Measurements from ENCODE around the gene METTL6.
"Not testable (repeated sequence)": the region's sequence is repeated elsewhere in the genome, so short reads cannot be mapped to it uniquely, and the experiment has no call there.

METTL6 gene

GRCh38 chr3:15427182-15427880 lies at the start of gene METTL6, which contains the start of gene EAF1:
TSS of gene METTL6 (minus strand) at chr3:15427544. CDS start at chr3:15426511, 1,033 bp downstream.
TSS of gene EAF1 (plus strand) at chr3:15427598. CDS start at chr3:15427780, 182 bp downstream.
- DNase-seq (ENCODE audit: low spot score) = peak; percentile 89

GRCh38 chr3:15476378-15476777 lies 49.0 kb upstream of the METTL6 start:
- peak; percentile 35 for DNase-seq (ENCODE audit: low spot score)

- DNase-seq (ENCODE audit: low spot score) = no peak
Measured at GRCh38 chr3:15475161-15475560, 47.8 kb upstream of the METTL6 start.

GRCh38 chr3:15471861-15472260 lies 44.5 kb upstream of the METTL6 start:
- no peak for DNase-seq (ENCODE audit: low spot score)

- no peak for DNase-seq (ENCODE audit: low spot score)
Measured at GRCh38 chr3:15470849-15471248, 43.5 kb upstream of the METTL6 start.

GRCh38 chr3:15470261-15470660 lies 42.9 kb upstream of the METTL6 start:
- DNase-seq (ENCODE audit: low spot score) = no peak

- no peak for DNase-seq (ENCODE audit: low spot score)
Measured at GRCh38 chr3:15467227-15468181, 40.2 kb upstream of the METTL6 start.

GRCh38 chr3:15465876-15466585 lies 38.7 kb upstream of the METTL6 start:
- DNase-seq (ENCODE audit: low spot score) = no peak

GRCh38 chr3:15462451-15462850 lies 35.1 kb upstream of the METTL6 start:
- no peak for DNase-seq (ENCODE audit: low spot score)

- no peak for DNase-seq (ENCODE audit: low spot score)
Measured at GRCh38 chr3:15460891-15461531, 33.7 kb upstream of the METTL6 start.

GRCh38 chr3:15458212-15458780 lies 31.0 kb upstream of the METTL6 start:
- no peak for DNase-seq (ENCODE audit: low spot score)

- DNase-seq (ENCODE audit: low spot score) = not testable (repeated sequence)
Measured at GRCh38 chr3:15456915-15457314, 29.6 kb upstream of the METTL6 start.

GRCh38 chr3:15456321-15456720 lies 29.0 kb upstream of the METTL6 start:
- DNase-seq (ENCODE audit: low spot score) = no peak

GRCh38 chr3:15455756-15456155 lies 28.4 kb upstream of the METTL6 start:
- DNase-seq (ENCODE audit: low spot score) = no peak

- no peak for DNase-seq (ENCODE audit: low spot score)
Measured at GRCh38 chr3:15454965-15455364, 27.6 kb upstream of the METTL6 start.

- DNase-seq (ENCODE audit: low spot score) = no peak
Measured at GRCh38 chr3:15453991-15454625, 26.8 kb upstream of the METTL6 start.

- DNase-seq (ENCODE audit: low spot score) = no peak
Measured at GRCh38 chr3:15453501-15453900, 26.2 kb upstream of the METTL6 start.

- no peak for DNase-seq (ENCODE audit: low spot score)
Measured at GRCh38 chr3:15452961-15453360, 25.6 kb upstream of the METTL6 start.

GRCh38 chr3:15452156-15452555 lies 24.8 kb upstream of the METTL6 start:
- no peak for DNase-seq (ENCODE audit: low spot score)

- no peak for DNase-seq (ENCODE audit: low spot score)
Measured at GRCh38 chr3:15451216-15452113, 24.1 kb upstream of the METTL6 start.
